Measurements from ENCODE around the gene ANKFN1.

GRCh38 chr17:56121191-56122051 is 31.9 kb upstream of the ANKFN1 start:
- TF ChIP-seq CTCF (conservative IDR thresholded peaks at IDR 0.05; ENCODE audit: low read depth, low read length) (peak; percentile 34; the same call in 1 of the 2 replicates), EZH2 (IDR thresholded peaks at IDR 0.05; ENCODE audit: borderline replicate concordance, low read depth, low read length, poor library complexity, severe bottlenecking) (no peak)

Measured in A673 (cell line).